ENCODE results near the gene METTL1. TPM values are rescaled to one million over a fixed set of nuclear protein-coding genes. Genes with fewer than 3 reads are reported as not detected.

The METTL1 gene
- polyA plus RNA-seq, 1 experiment: 20.1 TPM

DNA sequence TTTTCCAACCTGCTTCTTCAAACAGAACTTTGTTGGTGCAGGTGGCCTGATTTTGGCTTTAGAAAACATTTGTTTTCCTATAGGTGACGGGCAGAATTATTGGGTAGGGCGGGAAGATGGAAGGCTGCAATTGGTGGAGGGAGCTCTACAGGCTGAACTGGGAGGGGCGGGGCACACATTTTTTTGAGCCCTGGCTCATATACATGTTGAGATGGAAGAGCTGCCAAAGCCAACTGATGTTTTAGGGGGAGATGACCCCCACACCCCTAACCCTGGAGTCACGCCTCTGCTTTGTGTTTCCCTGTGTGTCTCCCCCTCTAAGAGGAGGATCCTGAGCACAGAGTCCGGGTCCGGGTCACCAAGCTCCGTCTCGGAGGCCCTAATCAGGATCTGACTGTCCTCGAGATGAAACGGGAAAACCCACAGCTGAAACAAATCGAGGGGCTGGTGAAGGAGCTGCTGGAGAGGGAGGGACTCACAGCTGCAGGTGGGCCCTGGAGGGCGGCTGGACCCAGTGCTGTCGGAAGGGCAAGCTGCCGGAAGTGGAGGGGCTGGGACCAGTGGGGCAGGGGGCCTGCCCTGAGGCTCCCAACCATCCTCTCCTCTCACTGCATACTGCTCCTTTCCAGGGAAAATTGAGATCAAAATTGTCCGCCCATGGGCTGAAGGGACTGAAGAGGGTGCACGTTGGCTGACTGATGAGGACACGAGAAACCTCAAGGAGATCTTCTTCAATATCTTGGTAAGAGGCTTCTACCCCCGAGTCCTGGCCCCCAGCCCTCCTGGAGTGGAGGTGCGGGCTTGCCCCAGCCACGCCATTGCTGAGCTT, 51.9 kb downstream of the METTL1 start:
- ChIA-PET POLR2A (no interaction called here), CTCF (interaction anchor here (1.1 kb wide), 1 partner anchor 136 kb away, joined by 3 read pairs; no protein-coding TSS in a partner anchor)
- DNase-seq (ENCODE audit: low read depth, low spot score): no peak

DNA sequence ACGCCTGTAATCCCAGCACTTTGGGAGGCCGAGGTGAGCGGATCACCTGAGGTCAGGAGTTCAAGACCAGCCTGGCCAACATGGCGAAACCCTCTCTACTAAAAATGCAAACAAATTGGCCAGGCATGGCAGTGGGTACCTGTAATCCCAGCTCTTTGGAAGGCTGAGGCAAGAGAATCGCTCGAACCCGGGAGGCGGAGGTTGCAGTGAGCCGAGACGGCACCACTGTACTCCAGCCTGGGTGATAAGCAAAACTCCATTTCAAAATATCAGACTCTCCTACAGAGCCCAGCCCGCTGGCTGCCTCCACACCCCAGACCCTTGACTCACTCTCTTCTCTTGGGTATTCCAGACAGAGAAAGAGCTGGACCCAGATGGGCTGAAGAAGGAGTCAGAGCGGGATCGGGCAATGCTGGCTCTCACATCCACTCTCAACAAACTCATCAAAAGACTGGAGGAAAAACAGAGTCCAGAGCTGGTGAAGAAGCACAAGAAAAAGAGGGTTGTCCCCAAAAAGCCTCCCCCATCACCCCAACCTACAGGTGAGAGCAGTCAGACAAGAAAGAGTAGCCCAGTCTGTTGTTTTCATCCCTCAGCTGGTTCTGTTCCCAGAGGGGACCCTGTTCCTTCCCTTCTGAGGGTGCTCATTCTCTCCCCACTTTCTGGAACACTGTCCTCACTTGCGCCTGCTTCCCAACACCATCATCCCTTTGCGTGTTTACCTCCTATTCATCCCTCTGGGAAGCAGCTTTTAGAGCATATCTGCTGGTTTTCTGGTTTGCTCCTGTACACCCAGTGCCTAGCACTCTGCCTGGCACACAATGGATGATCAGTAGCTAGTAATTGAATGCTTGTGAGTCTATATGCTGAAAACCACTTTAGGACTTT, 53.0 kb downstream of the METTL1 start:
- Histone ChIP-seq H3K27me3 (ENCODE audit: control insufficient read depth, insufficient read depth, low read length) (no peaks in the 10 kb centered on the region), H3K9me3 (ENCODE audit: control insufficient read depth, insufficient read depth, low read length) (no peaks in the 10 kb centered on the region; the same call in 1 of the 2 replicates), H3K4me3 (ENCODE audit: low read depth, low read length) (no peak overlapping the region), H3K27ac (ENCODE audit: low read depth, low read length) (no peak overlapping the region)
- TF ChIP-seq, protein P1, sequence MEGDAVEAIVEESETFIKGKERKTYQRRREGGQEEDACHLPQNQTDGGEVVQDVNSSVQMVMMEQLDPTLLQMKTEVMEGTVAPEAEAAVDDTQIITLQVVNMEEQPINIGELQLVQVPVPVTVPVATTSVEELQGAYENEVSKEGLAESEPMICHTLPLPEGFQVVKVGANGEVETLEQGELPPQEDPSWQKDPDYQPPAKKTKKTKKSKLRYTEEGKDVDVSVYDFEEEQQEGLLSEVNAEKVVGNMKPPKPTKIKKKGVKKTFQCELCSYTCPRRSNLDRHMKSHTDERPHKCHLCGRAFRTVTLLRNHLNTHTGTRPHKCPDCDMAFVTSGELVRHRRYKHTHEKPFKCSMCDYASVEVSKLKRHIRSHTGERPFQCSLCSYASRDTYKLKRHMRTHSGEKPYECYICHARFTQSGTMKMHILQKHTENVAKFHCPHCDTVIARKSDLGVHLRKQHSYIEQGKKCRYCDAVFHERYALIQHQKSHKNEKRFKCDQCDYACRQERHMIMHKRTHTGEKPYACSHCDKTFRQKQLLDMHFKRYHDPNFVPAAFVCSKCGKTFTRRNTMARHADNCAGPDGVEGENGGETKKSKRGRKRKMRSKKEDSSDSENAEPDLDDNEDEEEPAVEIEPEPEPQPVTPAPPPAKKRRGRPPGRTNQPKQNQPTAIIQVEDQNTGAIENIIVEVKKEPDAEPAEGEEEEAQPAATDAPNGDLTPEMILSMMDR (IDR thresholded peaks at IDR 0.05; ENCODE audit: low read depth, low read length): no peak
- DNase-seq (ENCODE audit: low read depth, low spot score): no peak
- POLR2A ChIA-PET: no interaction called here
- CTCF ChIA-PET: no interaction called here

More for the DNA sequence above, 51.9 kb downstream of the METTL1 start:
- Histone ChIP-seq H3K27ac (ENCODE audit: low read depth, low read length) (no peak overlapping the region), H3K4me3 (ENCODE audit: low read depth, low read length) (no peak overlapping the region), H3K9me3 (ENCODE audit: control insufficient read depth, insufficient read depth, low read length) (no peaks in the 10 kb centered on the region; the same call in 1 of the 2 replicates), H3K27me3 (ENCODE audit: control insufficient read depth, insufficient read depth, low read length) (no peaks in the 10 kb centered on the region)
- TF ChIP-seq, protein P1 (IDR thresholded peaks at IDR 0.05; ENCODE audit: low read depth, low read length): no peak

Small RNA genes within 50 kb of the gene (small RNA-seq; reads per million reads assigned to genes)
- not detected for gene RNU6-1083P (ENCODE audit: insufficient read length, low read depth)

Other genes with a start within 250 kb of the METTL1 start
- 3.3 and 4.9 TPM in 2 replicates for gene MBD6, start 249.3 kb downstream of the METTL1 start, polyA plus RNA-seq (2011; rRNA removed)
- 146 and 160 TPM in 2 replicates for gene DCTN2, start 224.9 kb downstream of the METTL1 start, polyA plus RNA-seq (2011; rRNA removed)
- 0.38 and 0.45 TPM in 2 replicates for gene KIF5A, start 222.1 kb downstream of the METTL1 start, polyA plus RNA-seq (2011; rRNA removed)
- gene PIP4K2C, start 180.9 kb downstream of the METTL1 start, polyA plus RNA-seq (2011; rRNA removed): 29.7 and 33.1 TPM in 2 replicates
- 24.8 and 32.0 TPM in 2 replicates for gene DTX3, start 167.3 kb downstream of the METTL1 start, polyA plus RNA-seq (2011; rRNA removed)
- 23.4 and 26.0 TPM in 2 replicates for gene ARHGEF25, start 160.7 kb downstream of the METTL1 start, polyA plus RNA-seq (2011; rRNA removed)
- 1.8 and 2.5 TPM in 2 replicates for gene B4GALNT1, start 138.9 kb downstream of the METTL1 start, polyA plus RNA-seq (2011; rRNA removed)
- 309 and 310 TPM in 2 replicates for gene OS9, start 78.0 kb downstream of the METTL1 start, polyA plus RNA-seq (2011; rRNA removed)
- 0.02 and 0.06 TPM in 2 replicates for gene AGAP2, start 33.4 kb downstream of the METTL1 start, polyA plus RNA-seq (2011; rRNA removed)
- gene TSPAN31, start 27.1 kb downstream of the METTL1 start, polyA plus RNA-seq (2011; rRNA removed): 32.7 and 45.9 TPM in 2 replicates
- 251 and 288 TPM in 2 replicates for gene CDK4, start 19.8 kb downstream of the METTL1 start, polyA plus RNA-seq (2011; rRNA removed)
- 3.6 and 3.7 TPM in 2 replicates for gene MARCHF9, start 17.0 kb downstream of the METTL1 start, polyA plus RNA-seq (2011; rRNA removed)
- 0.22 and 0.29 TPM in 2 replicates for gene CYP27B1, start 5.0 kb downstream of the METTL1 start, polyA plus RNA-seq (2011; rRNA removed)
- gene EEF1AKMT3, start 509 bp upstream of the METTL1 start, polyA plus RNA-seq (2011; rRNA removed): 6.8 and 7.6 TPM in 2 replicates
- 22.3 and 22.8 TPM in 2 replicates for gene TSFM, start 10.7 kb upstream of the METTL1 start, polyA plus RNA-seq (2011; rRNA removed)
- 3.5 and 4.7 TPM in 2 replicates for gene AVIL, start 46.6 kb upstream of the METTL1 start, polyA plus RNA-seq (2011; rRNA removed)
- 292 and 305 TPM in 2 replicates for gene CTDSP2, start 74.6 kb upstream of the METTL1 start, polyA plus RNA-seq (2011; rRNA removed)
- 8.8 and 13.1 TPM in 2 replicates for gene ATP23, start 169.5 kb upstream of the METTL1 start, polyA plus RNA-seq (2011; rRNA removed)

Data from AG04450 (cell line).